Neuronal stem cell (in vitro differentiated cells): ENCODE data around the gene SCAI.

Source experiments
- DNase-seq: peaks from one replicate; pipeline ENCODE4 v3.0.0-alpha.2; 2013; ENCODE audit warnings: low spot score
- H2AFZ ChIP-seq: one replicate; pipeline ENCODE4 v1.6.1; 2013; ENCODE audit warnings: mild to moderate bottlenecking, low read length, inconsistent platforms
- H2AK5ac ChIP-seq: 2 replicates; pipeline ENCODE4 v1.6.1; 2013; ENCODE audit warnings: low read depth, mild to moderate bottlenecking, inconsistent platforms, low read length, moderate library complexity, mixed read lengths
- H2BK120ac ChIP-seq: 2 replicates; pipeline ENCODE4 v1.6.1; 2013; ENCODE audit warnings: low read depth, mild to moderate bottlenecking, inconsistent platforms, low read length, moderate library complexity, mixed read lengths
- H2BK12ac ChIP-seq: one replicate; pipeline ENCODE4 v1.6.1; 2013; ENCODE audit warnings: low read length, inconsistent platforms
- H2BK15ac ChIP-seq: 2 replicates; pipeline ENCODE4 v1.6.1; 2013; ENCODE audit warnings: mild to moderate bottlenecking, low read length, inconsistent platforms, mixed read lengths
- H2BK5ac ChIP-seq: one replicate; pipeline ENCODE4 v1.6.1; 2013; ENCODE audit warnings: inconsistent platforms, mild to moderate bottlenecking, low read length, moderate library complexity
- H3K14ac ChIP-seq: one replicate; pipeline ENCODE4 v1.6.1; 2013; ENCODE audit warnings: low read length, inconsistent platforms
- H3K18ac ChIP-seq: 2 replicates; pipeline ENCODE4 v1.6.1; 2013; ENCODE audit warnings: low read length, inconsistent platforms
- H3K23ac ChIP-seq: 2 replicates; pipeline ENCODE4 v1.6.1; 2013; ENCODE audit warnings: low read depth, mild to moderate bottlenecking, mixed read lengths, low read length, inconsistent platforms; ENCODE audit not compliant: poor library complexity
- H3K27ac ChIP-seq: replicated peaks from 3 replicates; pipeline ENCODE4 v1.5.1; 2013; ENCODE audit warnings: low read length, inconsistent platforms
- H3K27me3 ChIP-seq, 3 experiments: 2 replicates each; pipeline ENCODE4 v1.6.1; 2013; ENCODE audit warnings: low read length in 3 of 3, mild to moderate bottlenecking in 2 of 3, inconsistent platforms in 1 of 3, low read depth in 1 of 3, mixed read lengths in 1 of 3, moderate library complexity in 1 of 3; ENCODE audit not compliant: control insufficient read depth in 3 of 3, insufficient read depth in 3 of 3
- H3K36me3 ChIP-seq, 2 donors: replicated peaks in 1 of 2; 2 replicates each; pipeline ENCODE4 v1.6.1; 2013; ENCODE audit warnings: low read length in 2 of 2; ENCODE audit not compliant: control insufficient read depth in 2 of 2, insufficient read depth in 2 of 2
- H3K4ac ChIP-seq: 2 replicates; pipeline ENCODE4 v1.6.1; 2013; ENCODE audit warnings: inconsistent platforms, mild to moderate bottlenecking, low read length, moderate library complexity
- H3K4me1 ChIP-seq, 2 donors: 1 replicate in 1 of 2; 2 replicates in 1 of 2; pipeline ENCODE4 v1.6.1; 2013; ENCODE audit warnings: low read length in 2 of 2, low read depth in 1 of 2; ENCODE audit not compliant: control insufficient read depth in 2 of 2, insufficient read depth in 1 of 2
- H3K4me2 ChIP-seq: one replicate; pipeline ENCODE4 v1.6.1; 2013; ENCODE audit warnings: mild to moderate bottlenecking, low read length, inconsistent platforms; ENCODE audit not compliant: insufficient read depth, poor library complexity, severe bottlenecking
- H3K4me3 ChIP-seq, 2 donors: 2 replicates each; pipeline ENCODE4 v1.5.1; 2013; ENCODE audit warnings: low read length in 2 of 2, mild to moderate bottlenecking in 2 of 2, inconsistent platforms in 1 of 2, moderate library complexity in 1 of 2
- H3K79me1 ChIP-seq: one replicate; pipeline ENCODE4 v1.6.1; 2013; ENCODE audit warnings: low read depth, mild to moderate bottlenecking, inconsistent platforms, low read length, moderate library complexity
- H3K9ac ChIP-seq: one replicate; pipeline ENCODE4 v1.6.1; 2013; ENCODE audit warnings: mild to moderate bottlenecking, low read depth, low read length, inconsistent platforms; ENCODE audit not compliant: poor library complexity
- H3K9me3 ChIP-seq, 2 donors: replicated peaks in 1 of 2; 2 replicates each; pipeline versions ENCODE3 to v1.6.1; 2013; ENCODE audit warnings: low read length in 2 of 2, mild to moderate bottlenecking in 2 of 2, inconsistent platforms in 1 of 2, low read depth in 1 of 2, mixed read lengths in 1 of 2, moderate library complexity in 1 of 2; ENCODE audit not compliant: control insufficient read depth in 2 of 2, insufficient read depth in 1 of 2
- H4K8ac ChIP-seq: one replicate; pipeline ENCODE4 v1.6.1; 2013; ENCODE audit warnings: low read depth, mild to moderate bottlenecking, inconsistent platforms, low read length, moderate library complexity
- H4K91ac ChIP-seq: one replicate; pipeline ENCODE4 v1.6.1; 2013; ENCODE audit warnings: low read length, low read depth, mild to moderate bottlenecking, inconsistent platforms; ENCODE audit not compliant: poor library complexity
- WGBS, 2 donors: extraction: QIAGEN DNeasy Blood & Tissue Kit; methylation state at CpG; one replicate each; pipeline ENCODE4 v1.1.7; 2013; ENCODE audit warnings: missing lambda C conversion rate in 2 of 2, mixed read lengths in 1 of 2; ENCODE audit not compliant: insufficient read length in 2 of 2, insufficient replicate concordance in 1 of 2; ENCODE audit errors: extremely low coverage in 2 of 2; 5-methylcytosine and 5-hydroxymethylcytosine counted together

SCAI gene

GRCh38 chr9:125161284-125161918 lies 18.1 kb upstream of the SCAI start:
- Histone ChIP-seq H2AFZ (no peak overlapping the region), H3K27me3 (no peaks in the 10 kb centered on the region), H3K79me1 (no peaks in the 10 kb centered on the region), H4K91ac (no peak overlapping the region), H3K4me3 (no peak overlapping the region), H2BK5ac (no peak overlapping the region), H3K9me3 (no peaks in the 10 kb centered on the region), H3K36me3 (peaks cover 0 to 34% of the 10 kb centered on the region in 2 donors), H3K4me2 (no peak overlapping the region), H3K4ac (no peak overlapping the region), H2BK12ac (no peak overlapping the region), H3K18ac (no peak overlapping the region), H2BK15ac (no peak overlapping the region), H4K8ac (no peak overlapping the region), H3K9ac (no peak overlapping the region), H3K14ac (no peak overlapping the region), H3K27ac (no peak overlapping the region), H3K4me1 (no peaks in the 10 kb centered on the region), H2AK5ac (no peak overlapping the region), H2BK120ac (no peak overlapping the region), H3K23ac (no peak overlapping the region)
- no CpG with 5 or more reads among the region's 3 CpGs for WGBS, 2 donors
- DNase-seq, result no peak

- H3K27ac ChIP-seq, result no peak overlapping the region
- no peak overlapping the region for H2BK12ac ChIP-seq
- no peak overlapping the region for H4K91ac ChIP-seq
- H4K8ac ChIP-seq, result no peak overlapping the region
- H3K27me3 ChIP-seq, result no peaks in the 10 kb centered on the region
- no peak overlapping the region for H3K9ac ChIP-seq
- H2BK120ac ChIP-seq, result no peak overlapping the region
- no peak overlapping the region for H3K4me3 ChIP-seq
- no peak for DNase-seq
- H3K23ac ChIP-seq, result no peak overlapping the region
- no peak overlapping the region for H2AFZ ChIP-seq
- H3K14ac ChIP-seq, result no peak overlapping the region
- no peak overlapping the region for H2BK15ac ChIP-seq
- no peaks in the 10 kb centered on the region for H3K79me1 ChIP-seq
- H3K4me1 ChIP-seq, result no peaks in the 10 kb centered on the region
- H3K4ac ChIP-seq, result no peak overlapping the region
- H3K36me3 ChIP-seq, result peaks cover 0 to 35% of the 10 kb centered on the region in 2 donors
- no peak overlapping the region for H2AK5ac ChIP-seq
- no peak overlapping the region for H2BK5ac ChIP-seq
- H3K9me3 ChIP-seq, result no peaks in the 10 kb centered on the region
- H3K18ac ChIP-seq, result no peak overlapping the region
- H3K4me2 ChIP-seq, result no peak overlapping the region
These were observed 17.4 kb upstream of the SCAI start for GRCh38 chr9:125160750-125161149.

GRCh38 chr9:125156551-125156950 lies 13.2 kb upstream of the SCAI start:
- no peaks in the 10 kb centered on the region for H3K27me3 ChIP-seq
- no peaks in the 10 kb centered on the region for H3K9me3 ChIP-seq
- no peak overlapping the region for H2BK12ac ChIP-seq
- H3K27ac ChIP-seq, result no peak overlapping the region
- no peak overlapping the region for H3K14ac ChIP-seq
- no peak overlapping the region for H2AFZ ChIP-seq
- no peak overlapping the region for H2BK15ac ChIP-seq
- H3K23ac ChIP-seq, result no peak overlapping the region
- H3K18ac ChIP-seq, result no peak overlapping the region
- H4K8ac ChIP-seq, result no peak overlapping the region
- H4K91ac ChIP-seq, result no peak overlapping the region
- H2BK5ac ChIP-seq, result no peak overlapping the region
- DNase-seq, result no peak
- H3K79me1 ChIP-seq, result no peaks in the 10 kb centered on the region
- peaks cover 7 to 61% of the 10 kb centered on the region in 2 donors for H3K36me3 ChIP-seq
- WGBS, 2 donors, result no CpG with 5 or more reads among the region's 2 CpGs
- no peak overlapping the region for H3K4ac ChIP-seq
- H2AK5ac ChIP-seq, result no peak overlapping the region
- H3K9ac ChIP-seq, result no peak overlapping the region
- H3K4me2 ChIP-seq, result no peak overlapping the region
- H3K4me1 ChIP-seq, result no peaks in the 10 kb centered on the region
- no peak overlapping the region for H3K4me3 ChIP-seq
- H2BK120ac ChIP-seq, result no peak overlapping the region

GRCh38 chr9:125153712-125154367 lies 10.5 kb upstream of the SCAI start:
- Histone ChIP-seq H2BK15ac (no peak overlapping the region), H3K9me3 (no peaks in the 10 kb centered on the region), H3K4ac (no peak overlapping the region), H3K23ac (no peak overlapping the region), H2AK5ac (no peak overlapping the region), H3K4me3 (no peak overlapping the region), H2BK120ac (no peak overlapping the region), H3K79me1 (no peaks in the 10 kb centered on the region), H4K91ac (no peak overlapping the region), H3K27ac (no peak overlapping the region), H3K4me2 (no peak overlapping the region), H3K36me3 (peaks cover 22 to 78% of the 10 kb centered on the region in 2 donors), H4K8ac (no peak overlapping the region), H3K18ac (no peak overlapping the region), H2AFZ (no peak overlapping the region), H3K4me1 (no peaks in the 10 kb centered on the region), H3K14ac (no peak overlapping the region), H3K27me3 (no peaks in the 10 kb centered on the region), H2BK5ac (no peak overlapping the region), H3K9ac (no peak overlapping the region), H2BK12ac (no peak overlapping the region)
- no peak for DNase-seq
- no CpG with 5 or more reads among the region's 4 CpGs for WGBS, 2 donors
